Mucosa of rectum (tissue), 2 donors: Measurements from ENCODE around the gene HSF2.

Experiments
- H3K27ac ChIP-seq, 2 donors: one replicate each; pipeline ENCODE4 v1.7.0; 2013; ENCODE audit warnings: inconsistent platforms in 2 of 2, low read depth in 2 of 2, low read length in 2 of 2
- H3K27me3 ChIP-seq, 2 donors: one replicate each; pipeline ENCODE4 v1.7.0; 2013; ENCODE audit warnings: low read length in 2 of 2; ENCODE audit not compliant: control insufficient read depth in 2 of 2, insufficient read depth in 2 of 2
- H3K36me3 ChIP-seq, 2 donors: one replicate each; pipeline ENCODE4 v1.7.0; 2013; ENCODE audit warnings: low read length in 2 of 2; ENCODE audit not compliant: control insufficient read depth in 2 of 2, insufficient read depth in 2 of 2
- H3K4me1 ChIP-seq, 2 donors: one replicate each; pipeline ENCODE4 v1.7.0; 2013; ENCODE audit warnings: low read length in 2 of 2, mild to moderate bottlenecking in 1 of 2; ENCODE audit not compliant: control insufficient read depth in 2 of 2, insufficient read depth in 2 of 2
- H3K4me3 ChIP-seq, 2 donors: one replicate each; pipeline ENCODE4 v1.7.0; 2013; ENCODE audit warnings: low read length in 2 of 2
- H3K9ac ChIP-seq, 2 donors: one replicate each; pipeline ENCODE4 v1.7.0; 2013; ENCODE audit warnings: low read length in 2 of 2, low read depth in 1 of 2, mild to moderate bottlenecking in 1 of 2
- H3K9me3 ChIP-seq, 2 donors: one replicate each; pipeline ENCODE4 v1.7.0; 2013; ENCODE audit warnings: low read length in 2 of 2; ENCODE audit not compliant: control insufficient read depth in 2 of 2
- donor health status: healthy.
- donor health status: Normal muscosa, but diverticular disease.

HSF2 gene

GRCh38 chr6:122374307-122374706 lies 25.1 kb upstream of the HSF2 start:
- Histone ChIP-seq H3K27me3 (peaks cover 0 to 4% of the 10 kb centered on the region in 2 donors), H3K4me1 (no peaks in the 10 kb centered on the region), H3K9me3 (no peaks in the 10 kb centered on the region), H3K9ac (no peak overlapping the region), H3K27ac (no peak overlapping the region), H3K4me3 (no peak overlapping the region), H3K36me3 (no peaks in the 10 kb centered on the region)

- Histone ChIP-seq H3K4me1 (no peaks in the 10 kb centered on the region), H3K9me3 (no peaks in the 10 kb centered on the region), H3K36me3 (no peaks in the 10 kb centered on the region), H3K27me3 (peaks cover 0 to 4% of the 10 kb centered on the region in 2 donors), H3K27ac (no peak overlapping the region), H3K4me3 (no peak overlapping the region), H3K9ac (no peak overlapping the region)
These were observed 23.2 kb upstream of the HSF2 start for GRCh38 chr6:122376246-122376645.

DNA sequence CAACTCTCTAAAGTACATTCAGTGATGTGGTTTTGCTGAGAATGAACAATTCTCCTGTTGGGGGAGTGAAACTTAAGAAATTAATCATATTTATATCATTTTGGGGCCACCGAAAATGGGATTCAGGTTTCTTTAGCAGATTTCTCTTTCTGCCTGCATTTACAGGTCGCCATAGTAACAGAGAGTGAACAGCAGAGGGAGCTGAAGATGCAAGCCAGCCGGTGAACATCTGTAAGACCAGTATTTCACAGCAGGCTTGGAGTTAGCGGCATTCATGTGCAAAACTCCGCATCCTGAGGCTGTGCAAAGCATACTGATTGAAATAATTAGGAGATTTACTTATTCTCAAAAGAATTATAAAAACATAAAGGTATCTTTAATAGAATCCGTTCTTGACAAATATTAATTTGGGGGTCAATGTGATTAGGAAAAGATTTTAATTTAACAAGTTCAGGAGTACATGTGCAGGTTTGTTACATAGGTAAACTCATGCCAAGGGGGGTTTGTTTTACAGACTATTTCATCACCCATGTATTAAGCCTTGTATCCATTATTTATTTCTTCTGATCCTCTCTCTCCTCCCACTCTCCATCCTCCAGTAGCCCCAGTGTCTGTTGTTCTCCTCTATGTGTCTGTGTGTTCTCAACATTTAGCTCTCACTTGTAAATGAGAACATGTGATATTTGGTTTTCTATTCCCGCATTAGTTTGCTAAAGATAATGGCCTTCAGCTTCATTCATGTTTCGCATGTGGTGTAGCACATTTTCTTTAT lies 17.8 kb upstream of the HSF2 start:
- no peak overlapping the region for H3K4me3 ChIP-seq
- no peaks in the 10 kb centered on the region for H3K36me3 ChIP-seq
- no peaks in the 10 kb centered on the region for H3K4me1 ChIP-seq
- H3K9me3 ChIP-seq, result no peaks in the 10 kb centered on the region
- no peak overlapping the region for H3K9ac ChIP-seq
- no peak overlapping the region for H3K27ac ChIP-seq
- H3K27me3 ChIP-seq, result no peaks in the 10 kb centered on the region

DNA sequence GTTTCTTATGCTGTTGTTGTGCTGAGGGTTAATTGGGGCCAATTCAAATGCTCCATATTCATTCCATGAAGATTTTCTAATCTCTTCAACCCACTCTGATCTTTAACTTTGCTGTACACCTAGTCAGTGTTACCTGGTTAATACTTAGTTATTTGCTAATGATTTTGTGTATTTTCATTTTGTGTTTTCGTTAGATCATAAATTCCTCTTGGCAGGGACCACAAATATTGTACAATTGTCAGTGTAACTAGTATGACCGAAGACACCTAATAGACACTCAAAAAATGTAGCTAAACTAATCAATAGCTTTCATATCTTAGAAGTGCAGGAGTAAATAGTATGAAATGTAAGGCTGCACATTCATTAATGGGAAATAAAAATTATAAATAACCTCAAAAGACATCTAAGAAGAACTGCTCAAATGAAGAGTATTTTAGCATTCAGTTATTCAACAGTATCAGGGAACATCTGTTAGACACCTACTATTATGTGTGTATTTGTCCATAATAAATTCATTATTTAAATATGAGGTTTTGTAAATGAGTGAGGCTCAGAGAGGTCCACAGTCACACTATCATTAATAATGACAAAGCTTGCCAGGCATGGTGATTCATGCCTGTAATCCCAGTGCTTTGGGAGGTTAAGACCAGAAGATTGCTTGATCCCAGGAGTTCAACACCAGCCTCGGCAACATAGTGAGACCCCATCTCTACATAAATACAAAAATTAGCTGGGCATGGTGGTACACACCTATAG lies 13.4 kb upstream of the HSF2 start:
- no peak overlapping the region for H3K9ac ChIP-seq
- no peaks in the 10 kb centered on the region for H3K27me3 ChIP-seq
- no peaks in the 10 kb centered on the region for H3K36me3 ChIP-seq
- no peak overlapping the region for H3K4me3 ChIP-seq
- H3K27ac ChIP-seq, result no peak overlapping the region
- H3K4me1 ChIP-seq, result no peaks in the 10 kb centered on the region
- H3K9me3 ChIP-seq, result no peaks in the 10 kb centered on the region

DNA sequence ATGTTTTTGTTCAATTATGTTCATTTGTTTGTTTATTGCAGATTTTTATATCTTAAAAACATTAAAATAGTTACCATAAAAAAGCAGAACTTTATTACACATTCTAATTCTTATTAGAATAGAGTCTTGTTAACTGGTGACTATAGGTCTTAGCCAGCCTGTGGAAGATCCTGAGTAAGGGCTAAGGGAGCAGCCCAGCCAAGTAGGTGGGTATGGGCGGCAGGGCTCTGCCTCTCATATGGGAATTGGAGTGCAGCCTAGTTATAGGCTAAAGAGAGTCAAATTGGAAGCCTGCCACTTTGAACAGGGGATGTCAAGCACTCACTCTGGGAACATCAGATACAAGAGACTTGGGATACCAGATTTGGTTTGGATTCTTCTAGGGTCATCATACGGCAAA lies 10.5 kb upstream of the HSF2 start:
- no peaks in the 10 kb centered on the region for H3K9me3 ChIP-seq
- no peak overlapping the region for H3K4me3 ChIP-seq
- no peaks in the 10 kb centered on the region for H3K4me1 ChIP-seq
- no peak overlapping the region for H3K27ac ChIP-seq
- no peaks in the 10 kb centered on the region for H3K27me3 ChIP-seq
- no peaks in the 10 kb centered on the region for H3K36me3 ChIP-seq
- H3K9ac ChIP-seq, result no peak overlapping the region

DNA sequence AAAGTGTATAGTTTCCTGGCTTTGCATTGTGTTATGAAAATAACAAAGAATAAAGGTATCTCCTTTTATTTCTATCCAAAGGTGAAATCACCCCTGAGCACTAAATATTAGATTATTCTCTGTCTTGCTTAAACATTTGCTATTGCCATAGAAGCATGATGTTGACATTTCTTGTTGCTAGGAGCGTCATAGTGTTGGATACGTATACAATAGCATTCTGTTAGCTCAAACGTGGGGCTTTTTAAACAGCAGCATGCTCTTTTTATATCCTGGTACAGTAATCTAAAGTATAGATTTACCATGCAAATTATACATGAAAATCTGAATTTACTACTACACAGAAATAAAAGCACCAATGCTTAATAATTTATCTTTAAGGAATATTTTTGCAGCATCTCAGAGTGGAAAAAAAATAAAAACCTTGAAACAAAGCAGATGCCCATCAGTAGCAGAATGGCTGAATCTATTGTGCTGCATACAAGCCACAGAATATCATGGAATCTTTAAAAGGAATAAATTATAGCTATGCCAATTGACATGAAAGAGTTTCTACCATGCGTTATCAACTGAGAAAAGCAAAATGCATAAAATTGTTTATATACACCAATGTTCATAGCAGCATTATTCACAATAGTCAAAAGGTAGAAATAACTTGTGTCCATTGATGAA lies 9.6 kb upstream of the HSF2 start:
- Histone ChIP-seq H3K4me1 (no peaks in the 10 kb centered on the region), H3K36me3 (no peaks in the 10 kb centered on the region), H3K9me3 (no peaks in the 10 kb centered on the region), H3K27me3 (no peaks in the 10 kb centered on the region), H3K4me3 (no peak overlapping the region), H3K9ac (no peak overlapping the region), H3K27ac (no peak overlapping the region)

DNA sequence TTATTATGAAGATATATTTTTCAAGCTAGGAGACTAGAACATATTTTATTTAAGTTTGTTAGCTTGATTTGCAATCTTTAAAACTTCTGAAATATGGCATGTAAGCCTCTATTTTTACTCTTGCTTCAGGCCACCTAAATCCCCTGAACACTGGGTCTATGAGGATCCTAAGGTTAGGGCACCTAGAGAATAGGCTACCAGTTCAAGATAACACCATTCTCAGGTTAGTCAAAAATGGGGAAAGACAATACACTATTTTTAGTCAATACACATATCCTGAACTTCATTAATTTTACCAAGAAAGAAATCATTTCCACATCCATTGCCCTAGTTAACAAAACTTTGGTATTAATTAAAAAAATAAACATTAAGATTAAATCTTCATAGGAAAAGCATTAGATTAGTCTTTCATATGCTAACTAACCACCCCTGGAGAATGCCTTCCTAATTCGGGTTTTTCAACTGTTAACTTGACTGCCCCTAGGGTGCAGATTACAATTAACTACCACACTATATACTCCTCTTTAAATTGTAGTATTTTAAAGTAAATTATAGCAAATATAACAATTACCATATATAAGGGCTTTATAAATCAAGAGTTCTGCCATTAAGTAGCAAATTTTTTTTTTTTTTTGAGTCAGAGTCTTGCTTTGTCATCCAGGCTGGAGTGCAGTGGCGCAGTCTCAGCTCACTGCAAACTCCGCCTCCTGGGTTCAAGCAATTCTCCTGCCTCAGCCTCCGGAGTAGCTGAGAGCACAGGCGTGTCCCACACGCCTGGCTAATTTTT lies 6.7 kb upstream of the HSF2 start:
- no peaks in the 10 kb centered on the region for H3K9me3 ChIP-seq
- no peak overlapping the region for H3K4me3 ChIP-seq
- H3K27ac ChIP-seq, result no peak overlapping the region
- no peaks in the 10 kb centered on the region for H3K36me3 ChIP-seq
- H3K4me1 ChIP-seq, result no peaks in the 10 kb centered on the region
- H3K9ac ChIP-seq, result no peak overlapping the region
- no peaks in the 10 kb centered on the region for H3K27me3 ChIP-seq

DNA sequence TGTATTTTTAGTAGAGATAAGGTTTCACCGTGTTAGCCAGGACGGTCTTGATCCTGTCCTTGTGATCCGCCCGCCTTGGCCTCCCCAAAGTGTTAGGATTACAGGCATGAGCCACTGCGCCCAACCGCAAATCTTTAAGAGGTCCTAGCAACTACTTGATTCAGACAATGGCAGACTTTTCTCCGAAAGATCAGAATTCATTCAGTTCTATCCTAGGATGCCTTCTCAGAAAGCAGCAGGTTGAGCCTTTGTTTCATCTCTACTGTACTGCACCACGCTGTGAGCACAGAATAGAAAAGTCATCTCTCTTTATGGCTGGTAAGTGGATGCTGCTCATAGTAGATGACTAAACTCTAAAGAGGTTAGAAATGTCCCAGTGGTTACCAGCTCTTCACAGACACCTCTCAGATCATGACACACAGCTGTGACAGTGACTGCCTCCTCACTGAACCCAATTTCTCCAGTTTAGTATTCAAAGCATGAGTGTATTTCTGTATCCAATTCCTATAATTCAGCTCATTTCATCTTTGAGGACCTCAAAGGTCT lies 6.0 kb upstream of the HSF2 start:
- Histone ChIP-seq H3K4me1 (no peaks in the 10 kb centered on the region), H3K4me3 (no peak overlapping the region), H3K36me3 (no peaks in the 10 kb centered on the region), H3K9me3 (no peaks in the 10 kb centered on the region), H3K9ac (no peak overlapping the region), H3K27ac (no peak overlapping the region), H3K27me3 (no peaks in the 10 kb centered on the region)

DNA sequence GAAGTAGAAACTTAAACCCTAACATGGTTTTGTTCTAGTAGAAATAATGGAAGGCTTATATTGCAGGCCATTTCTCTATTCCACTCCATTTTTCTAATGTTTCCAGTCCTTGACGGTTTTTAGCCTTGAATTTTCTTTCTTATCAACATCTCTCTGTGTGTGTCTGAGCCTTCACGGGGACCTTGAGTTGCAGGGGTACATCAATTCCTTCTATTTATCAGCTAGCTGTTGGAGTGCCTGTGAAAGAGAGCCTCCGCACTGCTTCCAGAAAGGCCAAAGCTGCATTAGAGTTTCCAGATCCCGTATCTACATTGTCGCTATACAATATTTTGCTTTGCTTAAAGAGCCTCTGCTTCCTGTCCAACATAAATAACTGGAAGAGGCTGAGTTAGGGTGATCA lies 5.4 kb upstream of the HSF2 start:
- H3K27me3 ChIP-seq, result no peaks in the 10 kb centered on the region
- H3K27ac ChIP-seq, result no peak overlapping the region
- H3K4me1 ChIP-seq, result peaks cover 0 to 4% of the 10 kb centered on the region in 2 donors
- H3K9me3 ChIP-seq, result no peaks in the 10 kb centered on the region
- H3K4me3 ChIP-seq, result no peak overlapping the region
- no peaks in the 10 kb centered on the region for H3K36me3 ChIP-seq
- no peak overlapping the region for H3K9ac ChIP-seq
